NT2/D1 (cell line): ENCODE results near the gene IFNGR2.

Source experiments
- SUZ12 ChIP-seq: IDR thresholded peaks from 2 replicates; pipeline ENCODE4 v1.6.1; 2011; ENCODE audit not compliant: insufficient read length, insufficient read depth; ENCODE audit errors: extremely low read depth
- YY1 ChIP-seq: IDR thresholded peaks from 2 replicates; pipeline ENCODE4 v1.6.1; 2011; ENCODE audit not compliant: insufficient read length, insufficient read depth
- ZNF274 ChIP-seq: IDR thresholded peaks from 2 replicates; pipeline ENCODE4 v1.6.1; 2011; ENCODE audit warnings: mild to moderate bottlenecking, low read depth, low read length

DNA sequence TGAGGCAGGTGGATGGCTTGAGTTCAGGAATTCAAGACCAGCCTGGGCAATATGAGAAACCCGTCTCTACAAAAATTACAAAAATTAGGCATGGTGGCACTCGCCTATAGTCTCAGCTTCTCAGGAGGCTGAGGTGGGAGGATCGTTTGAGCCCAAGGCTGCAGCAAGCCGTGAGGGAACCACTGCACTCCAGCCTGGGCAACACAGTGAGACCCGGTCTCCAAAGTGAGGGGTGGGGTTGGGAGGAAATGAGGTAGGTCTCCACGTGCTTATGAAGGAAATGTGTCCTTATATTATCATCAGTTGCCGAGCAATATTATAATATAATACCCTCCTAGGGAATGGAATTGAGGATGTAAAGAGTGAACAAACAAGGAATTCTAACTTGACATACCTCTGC, 73.9 kb downstream of the IFNGR2 start:
- TF ChIP-seq YY1 (no peak), ZNF274 (no peak), SUZ12 (no peak)
